HEK293 (cell line): ENCODE measurements around the gene GPSM1.

Source experiments
- CTCF ChIA-PET: fragments of 350-600 bp; formaldehyde crosslinking; extraction: SDS; loops from one replicate; lab custom pipeline; 2021; ENCODE audit warnings: antibody characterized with exemption; lab: Yijun Ruan, JAX
- POLR2A ChIA-PET: fragments of 300-600 bp; formaldehyde crosslinking; extraction: SDS; loops from one replicate; lab custom pipeline; 2020; ENCODE audit warnings: antibody characterized with exemption, inconsistent platforms; lab: Yijun Ruan, JAX
- H3K27ac ChIP-seq: fragments of 200-500 bp; sonication (Bioruptor generic); 2 replicates; pipeline ENCODE4 v1.5.1; 2014; ENCODE audit warnings: low read depth, low read length, control low read depth, inconsistent platforms; ENCODE audit errors: extremely low read depth
- H3K36me3 ChIP-seq, 2 experiments: fragments of 200-500 bp in 1 of 2; sonication (Bioruptor generic) in 1 of 2; 1 replicate in 1 of 2; 2 replicates in 1 of 2; pipeline ENCODE4 v1.5.1; 2014 to 2017; ENCODE audit warnings: inconsistent platforms in 2 of 2, low read length in 2 of 2; ENCODE audit not compliant: control insufficient read depth in 2 of 2, insufficient read depth in 1 of 2
- H3K4me1 ChIP-seq: fragments of 200-500 bp; sonication (Bioruptor generic); 2 replicates; pipeline ENCODE4 v1.5.1; 2014; ENCODE audit warnings: mild to moderate bottlenecking, low read length, inconsistent platforms; ENCODE audit not compliant: control insufficient read depth, insufficient read depth
- H3K4me3 ChIP-seq: 2 replicates; pipeline ENCODE4 v1.5.1; 2011; ENCODE audit warnings: low read depth, mild to moderate bottlenecking, control low read depth, low read length, moderate library complexity
- H3K9me3 ChIP-seq: fragments of 200-500 bp; sonication (Bioruptor generic); 2 replicates; pipeline ENCODE4 v1.5.1; 2014; ENCODE audit warnings: low read depth, low read length, inconsistent platforms; ENCODE audit not compliant: control insufficient read depth, insufficient read depth
- GLIS2 ChIP-seq: fragments of 450-650 bp; formaldehyde crosslinking; IDR thresholded peaks from 2 replicates; pipeline ENCODE4 v1.5.1; 2016; ENCODE audit warnings: missing biosample characterization, missing genetic modification characterization
- KLF7 ChIP-seq: fragments of 450-650 bp; formaldehyde crosslinking; IDR thresholded peaks from 2 replicates; pipeline ENCODE4 v1.5.1; 2016; ENCODE audit warnings: missing biosample characterization, missing genetic modification characterization, borderline replicate concordance
- KLF9 ChIP-seq: fragments of 450-650 bp; formaldehyde crosslinking; IDR thresholded peaks from 2 replicates; pipeline ENCODE4 v1.5.1; 2016; ENCODE audit warnings: missing biosample characterization, missing genetic modification characterization, low read depth
- SCRT2 ChIP-seq: fragments of 450-650 bp; formaldehyde crosslinking; IDR thresholded peaks from 2 replicates; pipeline ENCODE4 v1.5.1; 2016; ENCODE audit warnings: missing biosample characterization, missing genetic modification characterization
- YY1 ChIP-seq: fragments of 450-650 bp; formaldehyde crosslinking; IDR thresholded peaks from 2 replicates; pipeline ENCODE4 v1.5.1; 2018; ENCODE audit warnings: missing biosample characterization, missing genetic modification characterization
- YY2 ChIP-seq: fragments of 450-650 bp; formaldehyde crosslinking; IDR thresholded peaks from 2 replicates; pipeline ENCODE4 v1.5.1; 2016; ENCODE audit warnings: missing biosample characterization, missing genetic modification characterization
- ZFHX2 ChIP-seq: fragments of 450-650 bp; formaldehyde crosslinking; conservative IDR thresholded peaks from 2 replicates; pipeline ENCODE4 v1.5.1; 2016; ENCODE audit warnings: missing biosample characterization, missing genetic modification characterization
- ZNF146 ChIP-seq: fragments of 450-650 bp; formaldehyde crosslinking; IDR thresholded peaks from 2 replicates; pipeline ENCODE4 v1.5.1; 2016; ENCODE audit warnings: missing biosample characterization, missing genetic modification characterization
- ZNF274 ChIP-seq, 2 experiments: fragments of 200-500 bp in 1 of 2; fragments of 450-650 bp in 1 of 2; sonication (Bioruptor generic) in 1 of 2; formaldehyde crosslinking in 1 of 2; IDR thresholded peaks; 2 replicates each; pipeline versions ENCODE4 v1.5.1 to v1.6.1; 2014 to 2016; ENCODE audit warnings: borderline replicate concordance in 1 of 2, inconsistent platforms in 1 of 2, low read length in 1 of 2, missing biosample characterization in 1 of 2, missing genetic modification characterization in 1 of 2
- ZNF324 ChIP-seq: fragments of 450-650 bp; formaldehyde crosslinking; IDR thresholded peaks from 2 replicates; pipeline ENCODE4 v1.5.1; 2016; ENCODE audit warnings: missing biosample characterization, missing genetic modification characterization
- ZNF514 ChIP-seq: fragments of 450-650 bp; formaldehyde crosslinking; IDR thresholded peaks from 2 replicates; pipeline ENCODE4 v1.5.1; 2016; ENCODE audit warnings: missing biosample characterization, missing genetic modification characterization
- ZNF560 ChIP-seq: fragments of 450-650 bp; formaldehyde crosslinking; IDR thresholded peaks from 2 replicates; pipeline ENCODE4 v1.5.1; 2017; ENCODE audit warnings: missing biosample characterization, missing genetic modification characterization, borderline replicate concordance
- ZNF600 ChIP-seq: fragments of 450-650 bp; formaldehyde crosslinking; IDR thresholded peaks from 2 replicates; pipeline ENCODE4 v1.5.1; 2016; ENCODE audit warnings: missing biosample characterization, missing genetic modification characterization
- ZNF624 ChIP-seq: fragments of 450-650 bp; formaldehyde crosslinking; IDR thresholded peaks from 2 replicates; pipeline ENCODE4 v1.5.1; 2017; ENCODE audit warnings: missing biosample characterization, missing genetic modification characterization
- ZNF658 ChIP-seq: fragments of 450-650 bp; formaldehyde crosslinking; IDR thresholded peaks from 2 replicates; pipeline ENCODE4; 2016; ENCODE audit warnings: missing biosample characterization, missing genetic modification characterization
- ZNF777 ChIP-seq: fragments of 450-650 bp; formaldehyde crosslinking; IDR thresholded peaks from 2 replicates; pipeline ENCODE4 v1.5.1; 2017; ENCODE audit warnings: missing biosample characterization, missing genetic modification characterization, borderline replicate concordance
- TF ChIP-seq, protein P1 (sequence below): fragments of 450-650 bp; formaldehyde crosslinking; IDR thresholded peaks from 2 replicates; pipeline ENCODE4 v1.5.1; 2016; ENCODE audit warnings: missing biosample characterization, missing genetic modification characterization
- TF ChIP-seq, protein P2 (sequence below): fragments of 450-650 bp; formaldehyde crosslinking; IDR thresholded peaks from 2 replicates; pipeline ENCODE4 v1.5.1; 2016; ENCODE audit warnings: missing biosample characterization, missing genetic modification characterization
- TF ChIP-seq, protein P3 (sequence below): fragments of 450-650 bp; formaldehyde crosslinking; IDR thresholded peaks from 2 replicates; pipeline ENCODE4 v1.5.1; 2016; ENCODE audit warnings: missing biosample characterization, missing genetic modification characterization
- TF ChIP-seq, protein P4 (sequence below): fragments of 450-650 bp; formaldehyde crosslinking; IDR thresholded peaks from 2 replicates; pipeline ENCODE4 v1.5.1; 2016; ENCODE audit warnings: missing biosample characterization, missing genetic modification characterization

GPSM1 gene

DNA sequence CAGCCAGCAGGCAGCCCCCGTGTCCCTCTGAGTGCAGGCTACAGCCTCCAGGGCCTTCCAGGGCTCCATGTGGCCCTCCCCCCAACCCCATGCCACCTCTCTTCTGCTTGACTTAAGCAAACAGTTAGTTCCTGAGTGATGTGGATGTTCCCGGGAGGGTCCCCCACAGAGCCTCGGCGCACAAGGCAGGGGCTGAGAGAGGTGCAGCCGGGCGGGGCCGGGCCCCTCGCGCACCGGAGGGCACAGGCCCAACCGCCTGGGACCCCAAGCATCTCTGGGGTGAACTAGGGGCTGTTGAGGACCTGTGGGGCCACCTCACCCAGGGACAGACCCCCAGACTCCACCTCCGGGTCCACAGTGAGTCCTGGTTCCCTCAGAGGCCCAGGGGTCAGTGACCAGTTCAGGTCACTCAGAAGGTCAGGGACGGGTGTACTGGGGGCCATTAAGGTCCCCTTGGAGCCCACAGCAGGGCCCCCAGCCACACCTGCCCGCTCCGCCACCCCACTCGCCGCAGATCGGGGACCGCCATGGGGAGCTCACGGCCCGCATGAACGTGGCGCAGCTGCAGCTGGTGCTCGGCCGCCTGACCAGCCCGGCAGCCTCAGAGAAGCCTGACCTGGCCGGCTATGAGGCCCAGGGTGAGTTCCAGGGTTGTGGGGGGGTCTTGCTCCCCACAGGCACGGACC, 13.2 kb downstream of the GPSM1 start:
- ChIA-PET CTCF (interaction anchor here (0.6 to 2.2 kb wide), 10 partner anchors 10 to 60 kb away, joined by 3 to 23 read pairs (median 8); partner anchors contain the start of gene DNLZ), POLR2A (interaction anchor here (1.2 kb wide), 1 partner anchor 22 kb away, joined by 6 read pairs; no protein-coding TSS in a partner anchor)
- no peak overlapping the region for H3K27ac ChIP-seq

DNA sequence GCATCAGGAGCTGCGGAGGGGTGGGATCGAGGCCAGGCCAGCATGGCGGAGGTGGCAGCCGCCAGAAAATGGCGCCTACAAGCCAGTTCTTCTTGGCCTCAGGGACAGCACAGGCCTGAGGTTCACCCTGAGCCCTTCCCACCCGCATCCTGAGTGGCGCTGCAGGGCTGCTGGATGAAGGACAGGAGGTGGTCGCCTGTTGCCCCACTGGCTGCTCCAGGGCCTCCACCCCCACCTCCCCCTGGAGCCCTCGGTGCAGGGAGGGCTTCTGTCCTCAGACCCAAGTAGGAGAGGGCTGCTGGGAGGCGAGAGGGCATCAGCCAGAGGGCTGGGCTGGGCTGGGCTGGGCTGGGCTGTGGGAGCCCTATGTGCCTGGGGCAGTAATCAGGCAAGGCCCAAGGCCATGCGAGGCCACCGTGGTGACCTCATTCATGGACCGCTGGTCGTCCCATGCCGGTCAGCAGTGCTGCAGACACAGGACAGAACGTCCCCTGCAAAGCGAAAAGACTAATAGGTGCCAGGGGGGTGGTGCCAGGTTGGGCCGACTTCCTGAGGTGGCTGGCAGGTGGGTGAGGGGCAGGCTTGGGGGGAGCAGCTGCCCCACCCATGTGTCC, 13.8 kb downstream of the GPSM1 start:
- CTCF ChIA-PET, result interaction anchor here (2.1 to 2.2 kb wide), 2 partner anchors 11 to 28 kb away, joined by 7 to 23 read pairs; no protein-coding TSS in a partner anchor
- TF ChIP-seq, protein P1, sequence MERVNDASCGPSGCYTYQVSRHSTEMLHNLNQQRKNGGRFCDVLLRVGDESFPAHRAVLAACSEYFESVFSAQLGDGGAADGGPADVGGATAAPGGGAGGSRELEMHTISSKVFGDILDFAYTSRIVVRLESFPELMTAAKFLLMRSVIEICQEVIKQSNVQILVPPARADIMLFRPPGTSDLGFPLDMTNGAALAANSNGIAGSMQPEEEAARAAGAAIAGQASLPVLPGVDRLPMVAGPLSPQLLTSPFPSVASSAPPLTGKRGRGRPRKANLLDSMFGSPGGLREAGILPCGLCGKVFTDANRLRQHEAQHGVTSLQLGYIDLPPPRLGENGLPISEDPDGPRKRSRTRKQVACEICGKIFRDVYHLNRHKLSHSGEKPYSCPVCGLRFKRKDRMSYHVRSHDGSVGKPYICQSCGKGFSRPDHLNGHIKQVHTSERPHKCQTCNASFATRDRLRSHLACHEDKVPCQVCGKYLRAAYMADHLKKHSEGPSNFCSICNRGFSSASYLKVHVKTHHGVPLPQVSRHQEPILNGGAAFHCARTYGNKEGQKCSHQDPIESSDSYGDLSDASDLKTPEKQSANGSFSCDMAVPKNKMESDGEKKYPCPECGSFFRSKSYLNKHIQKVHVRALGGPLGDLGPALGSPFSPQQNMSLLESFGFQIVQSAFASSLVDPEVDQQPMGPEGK (tag by site-specific recombination), result 0 out of 2 replicates have a peak, but pooled peaks have one; percentile 12
- TF ChIP-seq SCRT2 (tag by site-specific recombination), result 0 out of 2 replicates have a peak, but pooled peaks have one; percentile 21
- no peak for TF ChIP-seq ZNF274 (IDR thresholded peaks at IDR 0.05; ENCODE audit: low read length)
- no peak for TF ChIP-seq ZNF274 (tag by site-specific recombination; IDR thresholded peaks at IDR 0.05; ENCODE audit: borderline replicate concordance)
- no peak for TF ChIP-seq YY1 (tag by site-specific recombination)
- TF ChIP-seq ZNF146 (tag by site-specific recombination), result no peak
- TF ChIP-seq GLIS2 (tag by site-specific recombination), result peak; percentile 26; the same call in 1 of the 2 replicates
- TF ChIP-seq, protein P2, sequence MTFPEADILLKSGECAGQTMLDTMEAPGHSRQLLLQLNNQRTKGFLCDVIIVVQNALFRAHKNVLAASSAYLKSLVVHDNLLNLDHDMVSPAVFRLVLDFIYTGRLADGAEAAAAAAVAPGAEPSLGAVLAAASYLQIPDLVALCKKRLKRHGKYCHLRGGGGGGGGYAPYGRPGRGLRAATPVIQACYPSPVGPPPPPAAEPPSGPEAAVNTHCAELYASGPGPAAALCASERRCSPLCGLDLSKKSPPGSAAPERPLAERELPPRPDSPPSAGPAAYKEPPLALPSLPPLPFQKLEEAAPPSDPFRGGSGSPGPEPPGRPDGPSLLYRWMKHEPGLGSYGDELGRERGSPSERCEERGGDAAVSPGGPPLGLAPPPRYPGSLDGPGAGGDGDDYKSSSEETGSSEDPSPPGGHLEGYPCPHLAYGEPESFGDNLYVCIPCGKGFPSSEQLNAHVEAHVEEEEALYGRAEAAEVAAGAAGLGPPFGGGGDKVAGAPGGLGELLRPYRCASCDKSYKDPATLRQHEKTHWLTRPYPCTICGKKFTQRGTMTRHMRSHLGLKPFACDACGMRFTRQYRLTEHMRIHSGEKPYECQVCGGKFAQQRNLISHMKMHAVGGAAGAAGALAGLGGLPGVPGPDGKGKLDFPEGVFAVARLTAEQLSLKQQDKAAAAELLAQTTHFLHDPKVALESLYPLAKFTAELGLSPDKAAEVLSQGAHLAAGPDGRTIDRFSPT (tag by site-specific recombination), result peak; percentile 52; the same call in 1 of the 2 replicates
- H3K36me3 ChIP-seq, result peaks cover 0 to 56% of the 10 kb centered on the region in 2 experiments; a peak in 1 of 3 replicates
- POLR2A ChIA-PET, result interaction anchor here (1.2 kb wide), 1 partner anchor 22 kb away, joined by 6 read pairs; no protein-coding TSS in a partner anchor
- no peaks in the 10 kb centered on the region for H3K4me1 ChIP-seq
- no peak overlapping the region for H3K27ac ChIP-seq
- no peaks in the 10 kb centered on the region for H3K9me3 ChIP-seq
- no peak overlapping the region for H3K4me3 ChIP-seq

More for the DNA sequence above, 13.2 kb downstream of the GPSM1 start:
- Histone ChIP-seq H3K36me3 (peaks cover 0 to 62% of the 10 kb centered on the region in 2 experiments; a peak in 1 of 3 replicates), H3K9me3 (no peaks in the 10 kb centered on the region), H3K4me1 (no peaks in the 10 kb centered on the region), H3K4me3 (no peak overlapping the region)
- TF ChIP-seq ZFHX2 (tag by site-specific recombination) (0 out of 2 replicates have a peak, but pooled peaks have one; percentile 3), ZNF560 (tag by site-specific recombination) (no peak), YY2 (no peak)
- TF ChIP-seq, protein P3, sequence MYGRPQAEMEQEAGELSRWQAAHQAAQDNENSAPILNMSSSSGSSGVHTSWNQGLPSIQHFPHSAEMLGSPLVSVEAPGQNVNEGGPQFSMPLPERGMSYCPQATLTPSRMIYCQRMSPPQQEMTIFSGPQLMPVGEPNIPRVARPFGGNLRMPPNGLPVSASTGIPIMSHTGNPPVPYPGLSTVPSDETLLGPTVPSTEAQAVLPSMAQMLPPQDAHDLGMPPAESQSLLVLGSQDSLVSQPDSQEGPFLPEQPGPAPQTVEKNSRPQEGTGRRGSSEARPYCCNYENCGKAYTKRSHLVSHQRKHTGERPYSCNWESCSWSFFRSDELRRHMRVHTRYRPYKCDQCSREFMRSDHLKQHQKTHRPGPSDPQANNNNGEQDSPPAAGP (tag by site-specific recombination), result no peak

DNA sequence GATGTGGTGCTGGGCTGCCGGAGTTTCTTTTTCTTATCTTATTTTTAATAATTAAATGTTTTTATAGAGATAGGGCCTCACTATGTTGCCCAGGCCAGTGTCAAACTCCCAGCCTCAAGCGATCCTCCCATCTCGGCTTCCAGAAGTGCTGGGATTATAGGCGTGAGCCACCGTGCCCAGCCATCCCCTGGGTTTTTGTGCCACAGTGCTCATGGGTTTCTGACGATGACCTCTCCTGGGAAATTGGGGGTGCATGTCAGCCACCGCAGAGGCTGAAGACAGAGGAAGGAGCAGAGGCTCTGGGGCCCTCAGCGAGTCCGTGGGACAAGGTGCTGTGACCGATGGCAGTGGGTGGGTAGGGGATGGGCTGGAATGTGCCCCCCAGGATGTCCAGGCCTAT, 14.4 kb downstream of the GPSM1 start:
- POLR2A ChIA-PET, result interaction anchor here (0.6 kb wide), 1 partner anchor 38 kb away, joined by 4 read pairs; no protein-coding TSS in a partner anchor
- Histone ChIP-seq H3K4me1 (no peaks in the 10 kb centered on the region), H3K36me3 (peaks cover 0 to 50% of the 10 kb centered on the region in 2 experiments; a peak in 1 of 3 replicates), H3K27ac (no peak overlapping the region), H3K4me3 (no peak overlapping the region), H3K9me3 (no peaks in the 10 kb centered on the region)
- CTCF ChIA-PET, result interaction anchor here (0.6 kb wide), 1 partner anchor 466 kb away, joined by 4 read pairs; the partner anchor contains the start of gene RABL6
- TF ChIP-seq ZNF324 (tag by site-specific recombination) (no peak), ZNF514 (tag by site-specific recombination) (no peak), ZNF600 (tag by site-specific recombination) (no peak), KLF9 (tag by site-specific recombination) (no peak), ZNF624 (no peak), KLF7 (no peak), ZNF658 (no peak), ZNF777 (tag by site-specific recombination) (no peak)
- TF ChIP-seq, protein P4, sequence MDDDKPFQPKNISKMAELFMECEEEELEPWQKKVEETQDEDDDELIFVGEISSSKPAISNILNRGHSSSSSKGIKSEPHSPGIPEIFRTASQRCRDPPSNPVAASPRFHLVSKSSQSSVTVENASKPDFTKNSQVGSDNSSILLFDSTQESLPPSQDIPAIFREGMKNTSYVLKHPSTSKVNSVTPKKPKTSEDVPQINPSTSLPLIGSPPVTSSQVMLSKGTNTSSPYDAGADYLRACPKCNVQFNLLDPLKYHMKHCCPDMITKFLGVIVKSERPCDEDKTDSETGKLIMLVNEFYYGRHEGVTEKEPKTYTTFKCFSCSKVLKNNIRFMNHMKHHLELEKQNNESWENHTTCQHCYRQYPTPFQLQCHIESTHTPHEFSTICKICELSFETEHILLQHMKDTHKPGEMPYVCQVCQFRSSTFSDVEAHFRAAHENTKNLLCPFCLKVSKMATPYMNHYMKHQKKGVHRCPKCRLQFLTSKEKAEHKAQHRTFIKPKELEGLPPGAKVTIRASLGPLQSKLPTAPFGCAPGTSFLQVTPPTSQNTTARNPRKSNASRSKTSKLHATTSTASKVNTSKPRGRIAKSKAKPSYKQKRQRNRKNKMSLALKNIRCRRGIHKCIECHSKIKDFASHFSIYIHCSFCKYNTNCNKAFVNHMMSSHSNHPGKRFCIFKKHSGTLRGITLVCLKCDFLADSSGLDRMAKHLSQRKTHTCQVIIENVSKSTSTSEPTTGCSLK (tag by site-specific recombination), result no peak
